SK-N-SH (cell line): ENCODE measurements around the gene LPP.

Experiments
- CHD2 ChIP-seq: fragments of 150-350 bp; IDR thresholded peaks from 2 replicates; pipeline ENCODE4 v1.6.1; 2018; ENCODE audit warnings: low read length; ENCODE audit not compliant: partially characterized antibody
- ELF1 ChIP-seq: IDR thresholded peaks from 2 replicates; pipeline ENCODE4 v1.4.0; 2012
- EP300 ChIP-seq, 2 experiments: IDR thresholded peaks; 2 replicates each; pipeline versions ENCODE4 v1.4.0 to v1.6.1; 2012; ENCODE audit warnings: borderline replicate concordance in 1 of 2, low read depth in 1 of 2, low read length in 1 of 2
- EZH2phosphoT487 ChIP-seq: fragments of 200-600 bp; sonication (generic); IDR thresholded peaks from 2 replicates; pipeline ENCODE4 v1.6.1; 2017; ENCODE audit warnings: low read depth, mixed run types, mild to moderate bottlenecking, antibody characterized with exemption, moderate library complexity, borderline replicate concordance
- FOXJ3 ChIP-seq: sonication (generic); formaldehyde crosslinking; IDR thresholded peaks from 2 replicates; pipeline ENCODE4 v1.5.1; 2020; ENCODE audit warnings: mild to moderate bottlenecking, missing genetic modification reagents
- REST ChIP-seq: IDR thresholded peaks from 2 replicates; pipeline ENCODE4 v1.6.1; 2012; ENCODE audit warnings: mild to moderate bottlenecking, low read depth, low read length, moderate library complexity
- RFX5 ChIP-seq: IDR thresholded peaks from 2 replicates; pipeline ENCODE4 v1.6.1; 2012; ENCODE audit warnings: mild to moderate bottlenecking, improper control_type of control experiment, low read length
- TF ChIP-seq, protein P1 (sequence below): fragments of 200-600 bp; sonication (generic); IDR thresholded peaks from 2 replicates; pipeline ENCODE4 v1.6.1; 2017; ENCODE audit warnings: antibody characterized with exemption, mild to moderate bottlenecking, moderate library complexity
- TF ChIP-seq, protein P2 (sequence below): IDR thresholded peaks from 2 replicates; pipeline ENCODE4 v1.4.0; 2012; ENCODE audit warnings: low read depth, borderline replicate concordance

DNA sequence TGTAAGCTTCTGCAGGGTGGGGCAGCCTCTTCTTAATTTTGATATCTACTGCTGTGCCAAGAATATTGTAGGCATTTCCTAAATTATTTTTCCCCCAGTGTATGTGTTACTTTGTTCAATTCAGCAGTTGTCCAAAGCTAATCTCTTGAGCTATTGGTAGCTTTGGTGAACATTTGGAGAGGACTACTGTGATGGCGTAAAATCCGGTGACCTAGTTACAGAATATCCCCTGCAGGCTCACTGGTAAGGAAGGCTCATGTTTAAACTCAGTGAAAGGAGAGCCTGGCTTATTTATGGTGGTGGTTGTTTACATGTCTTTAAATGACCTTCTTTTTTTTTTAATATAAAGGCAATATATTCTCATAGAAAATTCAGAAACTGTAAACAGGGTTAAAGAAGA is 105.6 kb downstream of the LPP start:
- TF ChIP-seq, protein P1, sequence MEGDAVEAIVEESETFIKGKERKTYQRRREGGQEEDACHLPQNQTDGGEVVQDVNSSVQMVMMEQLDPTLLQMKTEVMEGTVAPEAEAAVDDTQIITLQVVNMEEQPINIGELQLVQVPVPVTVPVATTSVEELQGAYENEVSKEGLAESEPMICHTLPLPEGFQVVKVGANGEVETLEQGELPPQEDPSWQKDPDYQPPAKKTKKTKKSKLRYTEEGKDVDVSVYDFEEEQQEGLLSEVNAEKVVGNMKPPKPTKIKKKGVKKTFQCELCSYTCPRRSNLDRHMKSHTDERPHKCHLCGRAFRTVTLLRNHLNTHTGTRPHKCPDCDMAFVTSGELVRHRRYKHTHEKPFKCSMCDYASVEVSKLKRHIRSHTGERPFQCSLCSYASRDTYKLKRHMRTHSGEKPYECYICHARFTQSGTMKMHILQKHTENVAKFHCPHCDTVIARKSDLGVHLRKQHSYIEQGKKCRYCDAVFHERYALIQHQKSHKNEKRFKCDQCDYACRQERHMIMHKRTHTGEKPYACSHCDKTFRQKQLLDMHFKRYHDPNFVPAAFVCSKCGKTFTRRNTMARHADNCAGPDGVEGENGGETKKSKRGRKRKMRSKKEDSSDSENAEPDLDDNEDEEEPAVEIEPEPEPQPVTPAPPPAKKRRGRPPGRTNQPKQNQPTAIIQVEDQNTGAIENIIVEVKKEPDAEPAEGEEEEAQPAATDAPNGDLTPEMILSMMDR, result no peak
- TF ChIP-seq EZH2phosphoT487 (no peak), ELF1 (no peak), REST (no peak), CHD2 (no peak), FOXJ3 (CRISPR knock-in tag) (no peak), EP300 (IDR thresholded peaks at IDR 0.05; ENCODE audit: borderline replicate concordance in 1 of 2, low read depth in 1 of 2, low read length in 1 of 2) (no peak), RFX5 (no peak)
- TF ChIP-seq, protein P2, sequence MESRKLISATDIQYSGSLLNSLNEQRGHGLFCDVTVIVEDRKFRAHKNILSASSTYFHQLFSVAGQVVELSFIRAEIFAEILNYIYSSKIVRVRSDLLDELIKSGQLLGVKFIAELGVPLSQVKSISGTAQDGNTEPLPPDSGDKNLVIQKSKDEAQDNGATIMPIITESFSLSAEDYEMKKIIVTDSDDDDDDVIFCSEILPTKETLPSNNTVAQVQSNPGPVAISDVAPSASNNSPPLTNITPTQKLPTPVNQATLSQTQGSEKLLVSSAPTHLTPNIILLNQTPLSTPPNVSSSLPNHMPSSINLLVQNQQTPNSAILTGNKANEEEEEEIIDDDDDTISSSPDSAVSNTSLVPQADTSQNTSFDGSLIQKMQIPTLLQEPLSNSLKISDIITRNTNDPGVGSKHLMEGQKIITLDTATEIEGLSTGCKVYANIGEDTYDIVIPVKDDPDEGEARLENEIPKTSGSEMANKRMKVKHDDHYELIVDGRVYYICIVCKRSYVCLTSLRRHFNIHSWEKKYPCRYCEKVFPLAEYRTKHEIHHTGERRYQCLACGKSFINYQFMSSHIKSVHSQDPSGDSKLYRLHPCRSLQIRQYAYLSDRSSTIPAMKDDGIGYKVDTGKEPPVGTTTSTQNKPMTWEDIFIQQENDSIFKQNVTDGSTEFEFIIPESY, result no peak
